Omental fat pad (tissue), 4 donors: ENCODE data around the gene CDH22. TPM values are rescaled to one million over a fixed set of nuclear protein-coding genes. Genes with fewer than 3 reads are reported as not detected.

ENCODE experiments used
- ATAC-seq: fragments of 150-250 bp; one replicate; pipeline ENCODE4 v1.9.1; 2016; ENCODE audit warnings: mild to moderate bottlenecking, moderate library complexity; ENCODE audit not compliant: low FRiP score
- DNase-seq: peaks from one replicate; pipeline ENCODE4 v3.0.0-alpha.2; 2019; ENCODE audit warnings: low spot score
- CTCF ChIP-seq, 3 donors: fragments of 450-650 bp; IDR thresholded peaks; one replicate each; pipeline ENCODE4 v1.5.1; 2016 to 2017; ENCODE audit warnings: antibody characterized with exemption in 3 of 3, mild to moderate bottlenecking in 3 of 3, moderate library complexity in 2 of 3
- total RNA-seq, 4 donors: library from RNA; depleted of rRNA; stranded (reverse); fragments of >200 nt; gene quantifications; one replicate each; pipeline ENCODE4 v1.1.0, GENCODE V29; 2016

Gene CDH22
- total RNA-seq, 4 donors from 2014 or later, result 0.24 to 0.46 (median 0.31) TPM

DNA sequence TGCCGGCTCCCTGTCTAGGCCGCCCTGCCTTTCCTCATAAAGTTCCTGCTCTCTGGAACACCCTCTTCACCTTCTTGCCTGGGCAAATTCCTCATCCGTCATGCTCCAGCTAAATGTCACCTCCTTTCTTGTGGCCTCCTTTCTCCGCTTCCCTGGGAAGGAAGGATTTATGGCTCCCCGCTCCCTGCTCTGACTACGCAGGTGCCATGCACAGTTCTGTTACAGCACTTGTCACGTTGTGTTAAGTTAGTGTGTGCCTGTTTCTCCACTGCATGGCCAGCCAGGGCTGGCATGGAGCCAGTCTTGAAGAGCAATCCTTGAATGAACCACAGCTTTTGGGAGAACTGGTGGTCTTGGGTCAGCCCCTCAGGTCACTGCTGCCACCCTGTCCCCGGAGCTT, 128.4 kb downstream of the CDH22 start:
- ATAC-seq (no peak), DNase-seq (no peak)
- no peak for TF ChIP-seq CTCF (IDR thresholded peaks at IDR 0.05)

DNA sequence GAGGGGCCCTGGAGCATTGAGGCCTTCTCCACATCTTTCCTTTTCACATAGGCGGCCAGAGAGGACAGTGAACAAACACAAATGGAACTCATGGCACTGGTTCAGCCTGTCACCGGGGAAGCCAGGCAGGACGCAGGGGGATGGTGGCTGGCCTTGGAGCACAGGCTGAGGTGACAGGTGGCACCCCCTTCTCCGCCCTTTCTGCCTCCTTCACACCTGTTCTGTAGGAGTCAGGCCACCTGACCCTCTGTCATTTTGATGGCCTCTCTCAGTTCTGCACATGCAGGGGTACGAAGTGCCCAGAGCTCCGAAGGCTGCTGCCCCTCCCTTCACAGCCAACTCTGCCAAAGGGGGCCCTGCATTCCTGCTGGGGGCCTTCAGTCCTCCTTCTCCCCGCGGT, 129.4 kb downstream of the CDH22 start:
- no peak for ATAC-seq
- DNase-seq, result no peak
- no peak for TF ChIP-seq CTCF (IDR thresholded peaks at IDR 0.05)

- TF ChIP-seq CTCF (IDR thresholded peaks at IDR 0.05), result no peak
- no peak for DNase-seq
- no peak for ATAC-seq
Observed at GRCh38 chr20:46177768-46178167, 130.5 kb downstream of the CDH22 start.

GRCh38 chr20:46176739-46177378, 131.4 kb downstream of the CDH22 start:
- no peak for DNase-seq

DNA sequence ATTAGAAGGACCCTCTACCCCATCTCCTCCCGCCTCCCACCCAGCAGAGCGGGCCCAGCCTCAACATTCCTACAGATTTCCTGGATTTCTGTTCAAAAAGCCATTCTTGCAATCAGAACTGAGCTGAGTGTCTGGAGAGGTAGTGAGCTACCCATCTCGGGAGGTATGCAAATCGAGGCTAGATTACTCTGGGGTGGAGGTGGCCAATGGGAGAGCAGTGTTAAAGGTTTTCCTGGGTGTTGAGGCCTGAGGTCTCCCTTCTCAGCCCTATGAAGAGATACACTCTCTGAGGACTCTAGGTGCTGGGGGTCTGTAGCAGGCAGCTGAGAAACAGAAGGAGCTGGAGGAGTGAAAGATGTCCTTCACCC, 133.2 kb downstream of the CDH22 start:
- DNase-seq (no peak), ATAC-seq (no peak)
- no peak for TF ChIP-seq CTCF (IDR thresholded peaks at IDR 0.05)

More at GRCh38 chr20:46176739-46177378, 131.4 kb downstream of the CDH22 start:
- no peak for TF ChIP-seq CTCF (IDR thresholded peaks at IDR 0.05)
- ATAC-seq, result no peak

- ATAC-seq, result peak; percentile 72
- peak; percentile 45 for DNase-seq
- no peak for TF ChIP-seq CTCF (IDR thresholded peaks at IDR 0.05)
Observed at GRCh38 chr20:46174469-46175126, 133.7 kb downstream of the CDH22 start.
